SK-N-SH treated with all-trans-retinoic acid at 6 μM for 48 hours (cell line): Measurements from ENCODE around the gene CTDSP2.

ENCODE experiments used
- ATAC-seq: fragments of 200-7000 bp; cut with Tn5 transposase; 3 replicates; pipeline ENCODE4 v1.9.1; 2020; ENCODE audit warnings: mild to moderate bottlenecking, moderate library complexity
- ARNTL ChIP-seq: fragments of 450-650 bp; formaldehyde crosslinking; IDR thresholded peaks from 2 replicates; pipeline ENCODE4 v1.5.0; 2020; ENCODE audit warnings: low read depth, mild to moderate bottlenecking, moderate library complexity, borderline replicate concordance
- CREB5 ChIP-seq: fragments of 250-450 bp; sonication (Bioruptor Pico); IDR thresholded peaks from 2 replicates; pipeline ENCODE4 v1.5.1; 2020; ENCODE audit warnings: low read depth, mild to moderate bottlenecking, moderate library complexity
- CSDC2 ChIP-seq: fragments of 250-450 bp; sonication (Bioruptor Pico); IDR thresholded peaks from 2 replicates; pipeline ENCODE4 v1.5.0; 2020; ENCODE audit warnings: mild to moderate bottlenecking, moderate library complexity
- CSRNP3 ChIP-seq: fragments of 250-450 bp; sonication (Bioruptor Pico); IDR thresholded peaks from 2 replicates; pipeline ENCODE4 v1.5.1; 2021; ENCODE audit warnings: mild to moderate bottlenecking, moderate library complexity
- ESRRG ChIP-seq: fragments of 250-450 bp; sonication (Bioruptor Pico); IDR thresholded peaks from 2 replicates; pipeline ENCODE4 v1.6.1; 2021; ENCODE audit warnings: mild to moderate bottlenecking
- GLIS3 ChIP-seq: fragments of 250-450 bp; sonication (Bioruptor Pico); IDR thresholded peaks from 2 replicates; pipeline ENCODE4 v1.5.0; 2020; ENCODE audit warnings: mild to moderate bottlenecking, moderate library complexity
- ISL1 ChIP-seq: fragments of 250-450 bp; sonication (Bioruptor Pico); IDR thresholded peaks from 2 replicates; pipeline ENCODE4 v2.1.2; 2022; ENCODE audit warnings: mild to moderate bottlenecking, moderate library complexity
- OSR1 ChIP-seq: fragments of 250-450 bp; sonication (Bioruptor Pico); IDR thresholded peaks from 2 replicates; pipeline ENCODE4 v1.8.0; 2022; ENCODE audit warnings: moderate library complexity, mild to moderate bottlenecking, inconsistent platforms
- PATZ1 ChIP-seq: fragments of 250-450 bp; sonication (Bioruptor Pico); IDR thresholded peaks from 2 replicates; pipeline ENCODE4 v1.8.0; 2020; ENCODE audit warnings: mild to moderate bottlenecking, moderate library complexity, borderline replicate concordance
- POU6F1 ChIP-seq: fragments of 250-450 bp; sonication (Bioruptor Pico); IDR thresholded peaks from 2 replicates; pipeline ENCODE4 v1.8.0; 2021; ENCODE audit warnings: low read depth, mild to moderate bottlenecking, moderate library complexity, borderline replicate concordance
- PPARA ChIP-seq: fragments of 250-450 bp; sonication (Bioruptor Pico); IDR thresholded peaks from 2 replicates; pipeline ENCODE4 v1.5.0; 2020; ENCODE audit warnings: mild to moderate bottlenecking, borderline replicate concordance
- TOX ChIP-seq: fragments of 250-450 bp; sonication (Bioruptor Pico); IDR thresholded peaks from 2 replicates; pipeline ENCODE4 v1.8.0; 2021; ENCODE audit warnings: mild to moderate bottlenecking, moderate library complexity, borderline replicate concordance
- TSHZ2 ChIP-seq: fragments of 250-450 bp; sonication (Bioruptor Pico); IDR thresholded peaks from 2 replicates; pipeline ENCODE4 v1.5.0; 2020; ENCODE audit warnings: mild to moderate bottlenecking, moderate library complexity
- ZC3H10 ChIP-seq: fragments of 250-450 bp; sonication (Bioruptor Pico); IDR thresholded peaks from 2 replicates; pipeline ENCODE4 v1.5.1; 2021; ENCODE audit warnings: mild to moderate bottlenecking, moderate library complexity
- ZFP3 ChIP-seq: fragments of 250-450 bp; sonication (Bioruptor Pico); IDR thresholded peaks from 2 replicates; pipeline ENCODE4 v1.5.0; 2020; ENCODE audit warnings: mild to moderate bottlenecking, moderate library complexity
- ZFP30 ChIP-seq: fragments of 450-650 bp; formaldehyde crosslinking; IDR thresholded peaks from 2 replicates; pipeline ENCODE4 v1.5.0; 2022; ENCODE audit warnings: mild to moderate bottlenecking, moderate library complexity
- ZNF565 ChIP-seq: fragments of 450-650 bp; formaldehyde crosslinking; conservative IDR thresholded peaks from 2 replicates; pipeline ENCODE4 v1.5.0; 2020; ENCODE audit warnings: low read depth, mild to moderate bottlenecking, moderate library complexity
- ZNF70 ChIP-seq: fragments of 450-650 bp; formaldehyde crosslinking; IDR thresholded peaks from 2 replicates; pipeline ENCODE4 v1.5.0; 2020; ENCODE audit warnings: mild to moderate bottlenecking, moderate library complexity

Gene CTDSP2

GRCh38 chr12:57796996-57797395 lies 49.5 kb downstream of the CTDSP2 start:
- no peak for ATAC-seq
- TF ChIP-seq POU6F1 (CRISPR knock-in tag) (no peak), CSDC2 (CRISPR knock-in tag) (no peak), TSHZ2 (CRISPR knock-in tag) (no peak), ZC3H10 (CRISPR knock-in tag) (no peak), PPARA (CRISPR knock-in tag) (no peak), GLIS3 (no peak), ZNF565 (CRISPR knock-in tag) (no peak), ARNTL (no peak), ZFP30 (CRISPR knock-in tag) (no peak)

GRCh38 chr12:57795354-57795753 lies 51.2 kb downstream of the CTDSP2 start:
- ATAC-seq = no peak
- TF ChIP-seq CREB5 (no peak), POU6F1 (CRISPR knock-in tag) (no peak), ZFP30 (CRISPR knock-in tag) (no peak), PATZ1 (no peak)

- TF ChIP-seq ISL1 (CRISPR knock-in tag) = peak; percentile 23; the same call in 1 of the 2 replicates
- TF ChIP-seq ZNF565 (CRISPR knock-in tag) = no peak
- no peak for TF ChIP-seq ESRRG
- no peak for TF ChIP-seq ZNF70
- ATAC-seq = peak; percentile 74
These were observed 52.6 kb downstream of the CTDSP2 start for GRCh38 chr12:57793920-57794319.

- no peak for ATAC-seq
- TF ChIP-seq OSR1 (CRISPR knock-in tag) (no peak), CREB5 (no peak), ESRRG (no peak), PPARA (CRISPR knock-in tag) (no peak), ISL1 (CRISPR knock-in tag) (no peak), TSHZ2 (CRISPR knock-in tag) (no peak), ZFP3 (no peak), CSRNP3 (CRISPR knock-in tag) (no peak), CSDC2 (CRISPR knock-in tag) (no peak), POU6F1 (CRISPR knock-in tag) (no peak), TOX (no peak), GLIS3 (no peak)
These were observed 62.7 kb downstream of the CTDSP2 start for GRCh38 chr12:57783861-57784260.
